Motor neuron (in vitro differentiated cells): ENCODE results near the gene RANBP3. TPM values are rescaled to one million over a fixed set of nuclear protein-coding genes. Genes with fewer than 3 reads are reported as not detected.
A peak's percentile ranks its signal among the peaks of the same experiment; 100 is the strongest.

Experiments
- ATAC-seq, 8 experiments: fragments of 200-7000 bp; cut with Tn5 transposase; replicated peaks in 6 of 8; 2 replicates each; pipeline ENCODE4 v1.8.0; 2021; ENCODE audit warnings: mild to moderate bottlenecking in 8 of 8, moderate library complexity in 8 of 8
- H3K27ac ChIP-seq, 2 donors: fragments of 250-450 bp; sonication (Bioruptor Pico); 2 replicates each; pipeline ENCODE4 v1.9.0; 2021; ENCODE audit warnings: antibody characterized with exemption in 2 of 2, mild to moderate bottlenecking in 2 of 2, moderate library complexity in 1 of 2
- H3K4me1 ChIP-seq, 2 donors: fragments of 250-450 bp; sonication (Bioruptor Pico); replicated peaks in 1 of 2; 2 replicates each; pipeline ENCODE4 v1.6.1; 2021; ENCODE audit warnings: antibody characterized with exemption in 2 of 2, mild to moderate bottlenecking in 2 of 2, moderate library complexity in 1 of 2
- H3K4me3 ChIP-seq, 5 donors: fragments of 250-450 bp; sonication (Bioruptor Pico); 2 replicates each; pipeline ENCODE4 v1.9.0; 2021; ENCODE audit warnings: antibody characterized with exemption in 5 of 5, mild to moderate bottlenecking in 5 of 5, moderate library complexity in 4 of 5
- WGBS, 10 experiments: fragments of 450-650 bp; shearing (Covaris generic); methylation state at CpG; one replicate each; pipeline ENCODE4 v1.0.0; 2022; 5-methylcytosine and 5-hydroxymethylcytosine counted together
- in situ Hi-C, 9 experiments: fragments of 400-800 bp; cut with MboI; loops; one replicate each; pipeline ENCODE4 v1.15.0; 2021; ENCODE audit warnings: low sequenced_read_pairs in 9 of 9, low pct_unique_long_range_greater_than_20kb in 2 of 9; ENCODE audit not compliant: unreplicated experiment in 9 of 9
- total RNA-seq, 8 experiments: library from RNA; unstranded; fragments of 300-600 nt; gene quantifications; 2 replicates each; pipeline versions ENCODE4 v1.2.3 to v1.2.4, GENCODE V29; 2022

The RANBP3 gene
- total RNA-seq, 8 experiments from 2014 or later, result 31.5 to 69.1 (median 41.0) TPM

DNA sequence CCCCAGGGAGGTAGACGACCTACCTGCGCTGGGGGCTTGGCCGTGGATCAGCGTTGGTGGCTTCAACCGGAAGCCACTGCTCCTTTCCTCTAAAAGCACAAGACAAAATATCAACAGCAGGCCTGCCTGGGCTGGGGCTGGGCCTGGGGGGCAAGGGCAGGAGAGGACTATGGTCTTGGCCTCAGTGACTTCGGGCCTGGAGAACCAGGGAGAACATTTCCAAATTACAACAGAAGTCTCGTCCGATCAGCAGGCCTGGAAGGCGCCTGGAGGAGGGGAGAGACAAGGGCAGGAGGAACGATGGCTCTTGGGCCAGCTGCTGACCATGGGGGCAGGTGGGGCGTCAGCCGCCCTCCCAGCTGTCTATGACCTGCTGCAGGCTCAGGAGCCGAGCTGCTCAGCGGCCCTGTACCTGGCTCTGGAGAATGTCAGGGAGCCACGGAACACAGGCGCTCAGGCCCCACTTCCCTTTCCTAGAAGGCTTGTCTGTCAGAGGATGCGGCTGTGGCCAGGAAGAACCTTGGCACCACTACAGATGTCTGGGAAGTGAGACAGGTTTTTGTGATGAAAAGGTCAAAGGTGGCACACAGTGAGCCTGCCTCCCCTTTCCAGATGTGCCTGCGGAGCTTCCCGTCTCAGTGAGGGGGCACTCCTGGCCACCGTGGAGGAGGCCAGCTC, 44.4 kb downstream of the RANBP3 start:
- Histone ChIP-seq H3K4me1 (no peaks in the 10 kb centered on the region), H3K4me3 (no peak overlapping the region), H3K27ac (no peak overlapping the region)
- no peak for ATAC-seq
- in situ Hi-C loops, result no loop called here
- WGBS, 10 experiments, result 70 to 100% (median 85%) methylated on average over 1 to 8 of the region's 20 CpGs; no CpG with 5 or more reads in 6 of the 10 experiments

DNA sequence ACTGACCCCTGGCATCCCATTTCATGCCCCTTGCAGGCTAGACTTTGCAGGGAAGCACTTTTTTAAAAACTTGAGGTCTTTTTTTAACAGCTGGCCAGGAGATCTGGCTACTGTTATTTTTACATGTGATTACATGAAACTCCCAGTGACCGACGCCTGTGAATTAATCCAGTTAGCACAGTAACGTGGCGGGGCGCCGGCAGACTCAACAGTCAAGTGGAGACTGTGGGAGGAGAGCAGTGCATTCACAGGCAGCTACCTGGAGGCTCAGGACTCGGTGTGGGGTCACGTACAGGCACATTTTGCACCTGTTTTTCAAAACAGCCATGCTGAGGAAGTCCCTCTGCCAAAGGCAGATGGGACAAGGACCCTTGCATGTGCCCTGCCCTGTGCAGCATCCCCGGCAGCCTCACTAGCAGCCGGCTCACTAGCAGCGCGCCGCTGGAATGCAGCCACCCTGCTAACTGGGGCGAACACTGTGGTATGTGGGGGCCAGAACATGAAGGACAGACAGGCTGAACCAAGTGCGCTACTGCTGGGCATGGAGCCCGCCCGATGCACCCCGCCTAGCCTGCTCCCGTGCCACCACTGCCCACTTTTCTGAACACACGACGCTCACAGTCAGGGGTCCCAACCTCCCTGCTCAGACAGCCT, 45.2 kb downstream of the RANBP3 start:
- no peaks in the 10 kb centered on the region for H3K4me1 ChIP-seq
- 80 to 99% (median 95%) methylated on average over 3 to 18 of the region's 21 CpGs; no CpG with 5 or more reads in 3 of the 10 experiments for WGBS, 10 experiments
- in situ Hi-C loops, result no loop called here
- no peak for ATAC-seq
- H3K4me3 ChIP-seq, result no peak overlapping the region
- H3K27ac ChIP-seq, result no peak overlapping the region

DNA sequence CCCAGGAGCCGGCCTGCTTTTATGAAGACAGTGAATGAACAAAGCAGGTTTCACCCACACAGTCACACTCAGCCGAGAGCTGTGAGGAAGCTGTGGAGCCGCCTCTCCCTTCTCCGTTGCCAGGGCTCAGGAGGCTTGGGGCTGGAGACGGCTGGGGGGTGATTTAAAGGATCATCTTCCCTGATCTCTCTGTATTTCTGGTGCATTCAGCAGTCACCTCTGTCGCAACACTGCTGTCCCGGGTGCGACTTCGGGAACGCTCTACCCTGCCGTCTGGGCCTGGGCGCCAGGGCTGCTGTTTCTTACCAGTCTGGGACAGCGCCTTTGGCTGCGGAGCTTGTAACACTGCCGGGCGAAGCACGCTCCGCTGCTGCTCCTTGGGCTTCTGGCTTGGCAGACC, 45.8 kb downstream of the RANBP3 start:
- 80 to 100% (median 97%) methylated on average over 1 to 12 of the region's 18 CpGs; no CpG with 5 or more reads in 4 of the 10 experiments for WGBS, 10 experiments
- ATAC-seq, result no peak
- in situ Hi-C loops, result no loop called here
- Histone ChIP-seq H3K4me3 (no peak overlapping the region), H3K4me1 (peaks cover 2% of the 10 kb centered on the region in 2 donors), H3K27ac (no peak overlapping the region)

DNA sequence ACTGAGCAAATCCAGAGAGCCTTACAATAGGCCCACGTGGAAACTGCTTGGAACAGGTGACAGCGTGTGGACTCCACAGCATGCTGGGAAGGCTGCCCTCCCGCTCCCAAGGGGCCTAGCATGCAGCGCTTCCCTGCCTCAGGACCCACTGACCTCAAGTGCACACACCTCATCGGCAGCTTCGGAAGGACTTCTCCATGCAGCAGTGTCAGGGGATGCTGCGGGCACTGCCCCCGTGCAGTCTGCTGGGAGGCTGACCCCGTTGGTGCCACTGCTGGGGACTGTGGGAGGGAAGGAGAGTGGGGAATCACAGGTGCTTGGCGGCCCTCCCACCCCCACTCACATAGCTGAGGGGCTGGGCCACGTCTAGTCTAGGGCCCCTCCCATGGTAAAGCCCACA, 46.7 kb downstream of the RANBP3 start:
- no peak for ATAC-seq
- in situ Hi-C loops, result no loop called here
- Histone ChIP-seq H3K4me3 (no peak overlapping the region), H3K4me1 (peaks cover 2 to 3% of the 10 kb centered on the region in 2 donors), H3K27ac (no peak overlapping the region)
- 70 to 80% methylated on average over 1 to 3 of the region's 11 CpGs; no CpG with 5 or more reads in 8 of the 10 experiments for WGBS, 10 experiments

DNA sequence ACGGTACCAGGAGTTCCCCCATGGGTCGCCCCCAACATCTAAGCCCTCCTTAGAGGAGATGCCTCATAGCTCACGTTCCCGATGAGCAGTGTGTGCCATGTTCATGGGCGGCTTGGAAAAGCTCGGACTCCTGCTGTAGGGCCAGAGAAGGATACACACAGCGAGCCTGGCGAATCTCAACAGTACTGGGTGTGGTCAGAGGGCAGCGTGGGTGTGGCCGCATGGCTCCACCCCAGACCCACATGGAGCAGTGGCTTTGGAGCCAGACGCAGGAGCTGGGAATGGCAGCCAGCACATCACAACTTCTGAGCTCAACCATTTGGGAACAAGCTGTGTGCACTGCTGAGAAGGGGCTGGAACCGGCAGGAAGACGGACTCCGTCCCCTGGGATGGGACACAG, 48.3 kb downstream of the RANBP3 start:
- H3K27ac ChIP-seq, result no peak overlapping the region
- H3K4me1 ChIP-seq, result peaks cover 2 to 3% of the 10 kb centered on the region in 2 donors
- 79 to 100% (median 98%) methylated on average over 2 to 6 of the region's 14 CpGs; no CpG with 5 or more reads in 7 of the 10 experiments for WGBS, 10 experiments
- peak in 4 of 8 experiments; percentile 3 to 88 (median 14) for ATAC-seq
- H3K4me3 ChIP-seq, result no peak overlapping the region
- in situ Hi-C loops, result no loop called here

DNA sequence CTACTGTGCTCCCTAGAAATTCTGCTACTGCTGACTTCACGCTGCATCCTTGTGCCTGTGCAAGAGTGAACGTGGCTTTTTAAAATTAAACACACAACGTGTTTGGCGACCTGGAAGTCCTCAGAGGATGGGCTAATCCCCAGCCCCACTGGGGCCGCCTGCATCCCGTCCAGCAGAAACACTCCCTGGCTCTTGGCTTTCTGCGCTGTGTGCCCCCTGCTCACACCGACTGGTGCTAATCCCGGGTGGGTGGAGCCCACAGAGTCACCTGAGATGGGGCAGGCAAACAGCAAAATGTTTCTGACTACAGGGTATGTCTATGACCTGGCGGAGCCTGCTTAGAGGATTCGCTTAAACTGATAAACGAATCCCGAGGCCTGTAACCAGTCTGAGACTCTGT, 48.8 kb downstream of the RANBP3 start:
- in situ Hi-C loops, result no loop called here
- ATAC-seq, result no peak
- Histone ChIP-seq H3K4me1 (peaks cover 2 to 3% of the 10 kb centered on the region in 2 donors), H3K4me3 (no peak overlapping the region), H3K27ac (no peak overlapping the region)
- 88 to 100% (median 90%) methylated on average over 1 to 10 of the region's 13 CpGs; no CpG with 5 or more reads in 3 of the 10 experiments for WGBS, 10 experiments

DNA sequence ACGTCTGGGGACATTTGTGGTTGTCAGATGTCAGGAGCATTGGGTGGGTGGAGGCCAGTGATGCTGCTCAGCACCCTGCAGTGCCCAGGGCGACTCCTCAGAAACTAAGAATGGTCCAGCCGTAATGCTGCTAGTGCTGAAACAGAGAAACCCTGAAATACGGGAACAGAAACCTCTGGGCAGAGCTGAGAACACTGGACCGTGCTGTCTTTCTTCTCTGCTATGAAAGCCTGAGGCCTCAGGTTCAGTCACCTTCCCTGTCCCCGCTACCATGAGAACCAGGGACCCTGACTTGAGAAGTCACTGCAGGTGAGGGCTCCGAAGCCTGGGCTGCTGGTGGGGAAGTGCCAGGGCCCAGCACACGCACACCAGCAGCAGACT, 50.5 kb downstream of the RANBP3 start:
- Histone ChIP-seq H3K4me3 (no peak overlapping the region), H3K4me1 (peaks cover 2 to 3% of the 10 kb centered on the region in 2 donors), H3K27ac (no peak overlapping the region)
- in situ Hi-C loops, result no loop called here
- WGBS, 10 experiments, result 81 to 100% (median 95%) methylated on average over 1 to 6 of the region's 8 CpGs; no CpG with 5 or more reads in 4 of the 10 experiments
- no peak for ATAC-seq

DNA sequence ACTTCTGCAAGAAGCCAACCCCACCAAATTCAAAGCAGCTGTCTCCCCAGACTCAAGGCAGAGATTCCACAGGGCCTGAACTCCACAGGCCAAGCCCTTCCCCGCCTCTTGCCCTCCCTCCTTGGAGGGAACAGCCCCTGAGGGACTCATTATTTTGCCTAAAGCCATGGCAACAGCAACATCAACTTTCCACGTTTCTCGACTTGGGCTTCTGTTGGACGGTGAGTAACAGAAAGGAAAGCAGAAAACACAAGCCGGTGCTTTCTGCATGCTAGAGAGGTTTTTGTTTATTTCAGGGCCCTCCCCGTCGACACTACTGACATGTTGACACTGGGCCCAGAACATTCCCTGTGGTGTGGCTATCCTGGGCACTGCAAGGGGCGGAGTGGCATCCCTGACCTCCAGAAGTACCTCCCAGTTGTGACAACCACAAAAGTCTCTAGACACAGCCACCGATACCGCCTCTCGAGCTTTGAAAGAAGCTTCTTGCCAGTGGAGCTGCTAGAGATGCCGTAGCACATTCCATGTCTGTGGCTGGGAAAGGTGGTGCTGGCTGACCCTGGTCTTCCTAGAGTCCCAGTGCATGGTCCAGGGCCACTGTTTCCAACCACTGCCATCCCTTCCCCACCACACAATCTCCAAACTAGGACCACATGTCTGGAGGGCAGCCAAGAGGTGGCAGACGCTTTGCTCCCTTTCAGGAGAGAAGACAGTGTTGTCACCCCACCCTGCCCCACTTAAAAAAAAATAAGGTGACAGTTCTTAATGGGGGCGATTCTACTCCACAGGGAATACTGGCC, 51.1 kb downstream of the RANBP3 start:
- no peak overlapping the region for H3K4me3 ChIP-seq
- in situ Hi-C loops, result no loop called here
- peaks cover 2 to 3% of the 10 kb centered on the region in 2 donors for H3K4me1 ChIP-seq
- WGBS, 10 experiments, result 18 to 100% (median 78%) methylated on average over 2 to 10 of the region's 14 CpGs; no CpG with 5 or more reads in 3 of the 10 experiments
- H3K27ac ChIP-seq, result no peak overlapping the region
- peak; percentile 15 to 94 (median 38) for ATAC-seq

DNA sequence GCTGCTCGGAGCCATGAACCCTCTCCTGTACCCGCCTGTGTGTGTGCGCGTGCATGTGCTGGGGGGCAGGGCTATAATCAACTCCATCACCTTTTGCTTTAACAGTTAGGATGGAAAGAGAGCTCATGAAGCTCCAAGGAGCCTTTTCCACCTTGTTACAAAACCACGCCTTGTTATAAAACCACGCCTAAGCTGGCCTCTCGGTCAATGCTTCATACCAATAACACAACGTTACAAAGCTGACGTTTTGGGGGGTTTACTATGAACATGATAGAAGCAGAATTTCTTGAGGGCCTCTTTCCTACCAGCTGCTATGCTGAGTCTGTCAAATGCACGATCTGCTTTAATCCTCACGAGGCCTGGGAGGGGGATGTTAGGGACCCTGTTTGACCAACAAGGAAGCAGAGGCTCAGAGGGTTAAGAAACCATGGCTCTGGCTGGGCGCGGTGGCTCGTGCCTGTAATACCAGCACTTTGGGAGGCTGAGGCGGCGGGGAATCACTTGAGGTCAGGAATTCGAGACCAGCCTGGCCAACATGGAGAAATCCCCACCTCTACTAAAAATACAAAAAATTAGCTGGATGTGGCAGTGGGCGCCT, 52.0 kb downstream of the RANBP3 start:
- Histone ChIP-seq H3K27ac (no peak overlapping the region), H3K4me3 (no peak overlapping the region), H3K4me1 (peaks cover 2 to 3% of the 10 kb centered on the region in 2 donors)
- 40 to 98% (median 93%) methylated on average over 2 to 13 of the region's 18 CpGs; no CpG with 5 or more reads in 3 of the 10 experiments for WGBS, 10 experiments
- ATAC-seq, result no peak
- in situ Hi-C loops, result no loop called here

DNA sequence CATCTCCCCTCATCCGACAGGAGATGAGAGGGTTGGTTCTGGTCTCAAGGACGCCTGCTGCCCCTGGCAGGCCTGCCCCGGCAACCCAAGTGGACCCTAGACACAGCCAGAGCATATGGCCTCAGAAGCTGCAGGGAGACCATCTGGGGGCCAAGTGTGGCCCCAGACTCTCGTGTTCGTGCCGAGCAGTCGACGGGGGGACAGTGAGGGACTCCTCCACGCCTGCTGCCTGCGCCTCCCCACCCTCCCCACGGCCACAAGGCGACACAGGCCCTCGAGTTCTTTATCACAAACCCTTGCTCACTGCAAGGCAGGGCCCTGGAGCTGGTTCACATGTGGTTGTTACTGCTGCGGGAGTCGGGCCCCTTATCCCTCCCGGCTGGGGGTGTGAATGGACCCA, 54.6 kb downstream of the RANBP3 start:
- 80 to 100% (median 92%) methylated on average over 1 to 9 of the region's 16 CpGs; no CpG with 5 or more reads in 4 of the 10 experiments for WGBS, 10 experiments
- in situ Hi-C loops, result no loop called here

DNA sequence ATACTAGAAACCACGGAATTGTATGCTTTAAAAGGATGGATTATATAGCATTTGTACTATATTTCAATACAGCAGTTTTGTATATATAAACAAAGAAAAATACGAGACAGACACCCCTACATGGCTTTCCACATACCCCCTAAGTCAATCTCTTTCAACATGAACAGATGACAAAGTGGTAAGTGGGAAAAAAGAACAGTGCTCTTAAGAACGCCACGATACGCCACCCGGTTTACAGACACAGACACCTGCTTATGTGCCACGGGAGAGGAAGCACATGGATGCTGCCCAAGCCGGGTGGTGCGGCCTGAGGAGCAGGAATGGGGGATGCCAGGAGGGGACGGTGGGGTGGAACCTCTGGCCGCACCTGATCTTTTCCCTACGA, 55.8 kb downstream of the RANBP3 start:
- Histone ChIP-seq H3K4me1 (peaks cover under 1% of the 10 kb centered on the region in 2 donors), H3K4me3 (no peak overlapping the region), H3K27ac (no peak overlapping the region)
- in situ Hi-C loops, result no loop called here
- 67 to 100% (median 96%) methylated on average over 1 to 5 of the region's 12 CpGs; no CpG with 5 or more reads in 4 of the 10 experiments for WGBS, 10 experiments
- no peak for ATAC-seq

More for the DNA sequence above, 54.6 kb downstream of the RANBP3 start:
- Histone ChIP-seq H3K27ac (no peak overlapping the region), H3K4me1 (peaks cover 2 to 3% of the 10 kb centered on the region in 2 donors), H3K4me3 (no peak overlapping the region)
- no peak for ATAC-seq

DNA sequence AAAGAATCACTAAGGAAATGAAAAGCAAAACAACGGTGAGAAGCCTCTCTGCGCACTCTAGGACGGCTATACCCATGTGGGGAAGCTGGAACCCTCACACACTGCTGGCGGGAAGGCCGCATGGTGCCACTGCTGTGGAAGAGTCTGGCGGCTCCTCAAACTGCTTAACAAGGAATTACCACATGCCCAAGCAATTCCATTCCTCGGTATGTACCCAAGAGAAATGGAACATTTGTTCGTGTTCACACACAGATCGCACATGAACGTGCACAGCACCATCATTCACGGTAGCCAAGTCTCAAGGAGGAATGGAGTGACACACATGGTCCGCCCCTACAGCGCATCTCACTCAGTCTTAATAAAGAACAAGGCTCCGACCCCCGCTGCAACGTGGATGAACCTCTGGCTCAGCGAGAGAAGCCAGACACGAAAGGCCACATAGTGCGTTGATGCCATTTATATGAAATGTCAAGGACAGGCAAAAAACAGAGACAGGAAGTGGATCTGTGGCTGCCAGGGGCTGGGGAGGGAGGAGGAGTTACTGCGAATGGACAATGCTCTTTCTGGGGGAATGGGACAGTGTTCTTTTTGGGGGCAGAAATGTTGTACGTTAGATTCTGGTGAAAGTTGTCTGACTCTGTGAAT, 56.3 kb downstream of the RANBP3 start:
- H3K4me3 ChIP-seq, result no peak overlapping the region
- H3K27ac ChIP-seq, result no peak overlapping the region
- no peaks in the 10 kb centered on the region for H3K4me1 ChIP-seq
- 80 to 93% (median 87%) methylated on average over 2 to 14 of the region's 21 CpGs; no CpG with 5 or more reads in 3 of the 10 experiments for WGBS, 10 experiments
- peak in 1 of 8 experiments; percentile 11 for ATAC-seq
- in situ Hi-C loops, result no loop called here
